C1 segment of cervical spinal cord (tissue), 14 donors: ENCODE data around the gene ANKRD33B.

Experiments used
- DNase-seq, 14 donors: peaks; one replicate each; lab custom pipeline; 2025; lab: John Stamatoyannopoulos, UW

ANKRD33B gene

GRCh38 chr5:10695055-10695649, 131.3 kb downstream of the ANKRD33B start:
- peak in 12 of 14 donors; percentile 17 to 74 (median 37) for DNase-seq

- DNase-seq = no peak
These were observed 132.1 kb downstream of the ANKRD33B start for GRCh38 chr5:10695759-10696543.

- DNase-seq = no peak
These were observed 135.5 kb downstream of the ANKRD33B start for GRCh38 chr5:10699281-10699874.

- no peak for DNase-seq
These were observed 136.1 kb downstream of the ANKRD33B start for GRCh38 chr5:10699987-10700386.

- DNase-seq = no peak
These were observed 136.6 kb downstream of the ANKRD33B start for GRCh38 chr5:10700516-10700915.

- peak in 5 of 14 donors; percentile 6 to 17 (median 11) for DNase-seq
These were observed 137.7 kb downstream of the ANKRD33B start for GRCh38 chr5:10701567-10702039.

GRCh38 chr5:10702040-10702629, 138.3 kb downstream of the ANKRD33B start:
- DNase-seq = no peak

- no peak for DNase-seq
These were observed 139.1 kb downstream of the ANKRD33B start for GRCh38 chr5:10702911-10703491.

GRCh38 chr5:10703676-10704075, 139.8 kb downstream of the ANKRD33B start:
- no peak for DNase-seq

GRCh38 chr5:10704949-10705621, 141.2 kb downstream of the ANKRD33B start:
- DNase-seq = no peak

GRCh38 chr5:10705747-10706146, 141.9 kb downstream of the ANKRD33B start:
- DNase-seq = no peak

GRCh38 chr5:10706326-10706725, 142.5 kb downstream of the ANKRD33B start:
- DNase-seq = no peak
